RWPE2 (cell line): ENCODE results near the gene TNRC6B.

Experiments
- ATAC-seq: fragments of 200-7000 bp; cut with Tn5 transposase; 3 replicates; pipeline ENCODE4 v1.9.1; 2021; ENCODE audit warnings: low read depth
- DNase-seq: peaks from one replicate; pipeline ENCODE4 v3.0.0-alpha.2; 2020; ENCODE audit warnings: low spot score
- H3K27ac ChIP-seq: fragments of 450-650 bp; 2 replicates; pipeline ENCODE4 v1.5.1; 2017; ENCODE audit warnings: mild to moderate bottlenecking; ENCODE audit not compliant: poor library complexity, severe bottlenecking
- H3K27me3 ChIP-seq: fragments of 250-450 bp; sonication (Bioruptor Pico); 2 replicates; pipeline ENCODE4 v1.5.1; 2021; ENCODE audit warnings: mild to moderate bottlenecking, moderate library complexity; ENCODE audit not compliant: insufficient read depth, poor library complexity, severe bottlenecking
- H3K36me3 ChIP-seq: fragments of 250-450 bp; sonication (Bioruptor Pico); 2 replicates; pipeline ENCODE4 v1.5.1; 2020; ENCODE audit warnings: low read depth, mild to moderate bottlenecking, moderate library complexity
- H3K4me1 ChIP-seq: fragments of 250-450 bp; sonication (Bioruptor Pico); 2 replicates; pipeline ENCODE4 v1.5.1; 2021; ENCODE audit warnings: mild to moderate bottlenecking, moderate library complexity; ENCODE audit not compliant: insufficient read depth, poor library complexity, severe bottlenecking
- H3K4me3 ChIP-seq: fragments of 250-450 bp; sonication (Bioruptor Pico); 2 replicates; pipeline ENCODE4 v1.5.1; 2021; ENCODE audit warnings: mild to moderate bottlenecking, moderate library complexity; ENCODE audit not compliant: severe bottlenecking
- H3K9me3 ChIP-seq: fragments of 250-450 bp; sonication (Bioruptor Pico); 2 replicates; pipeline ENCODE4 v1.5.1; 2021; ENCODE audit warnings: mild to moderate bottlenecking, moderate library complexity; ENCODE audit not compliant: severe bottlenecking
- CTCF ChIP-seq: fragments of 450-650 bp; IDR thresholded peaks from one replicate; pipeline ENCODE4 v1.5.1; 2017; ENCODE audit warnings: mild to moderate bottlenecking, moderate library complexity; ENCODE audit not compliant: poor library complexity, severe bottlenecking

Gene TNRC6B

GRCh38 chr22:40270748-40271373 lies 93.1 kb downstream of the TNRC6B start:
- H3K27ac ChIP-seq = no peak overlapping the region
- H3K27me3 ChIP-seq = no peaks in the 10 kb centered on the region
- peaks cover 15% of the 10 kb centered on the region for H3K36me3 ChIP-seq
- H3K9me3 ChIP-seq = no peaks in the 10 kb centered on the region
- no peak overlapping the region for H3K4me3 ChIP-seq
- peaks cover 6% of the 10 kb centered on the region for H3K4me1 ChIP-seq
- TF ChIP-seq CTCF = no peak
- ATAC-seq (no peak), DNase-seq (no peak)

- no peak overlapping the region for H3K27ac ChIP-seq
- H3K4me3 ChIP-seq = no peak overlapping the region
- ATAC-seq (no peak), DNase-seq (no peak)
- no peaks in the 10 kb centered on the region for H3K27me3 ChIP-seq
- TF ChIP-seq CTCF = no peak
- H3K9me3 ChIP-seq = no peaks in the 10 kb centered on the region
- peaks cover 11% of the 10 kb centered on the region for H3K4me1 ChIP-seq
- H3K36me3 ChIP-seq = peaks cover 15% of the 10 kb centered on the region
Measured at GRCh38 chr22:40271440-40271839, 93.7 kb downstream of the TNRC6B start.

- no peak overlapping the region for H3K4me3 ChIP-seq
- no peaks in the 10 kb centered on the region for H3K27me3 ChIP-seq
Measured at GRCh38 chr22:40273319-40273718, 95.6 kb downstream of the TNRC6B start.

GRCh38 chr22:40276996-40277823 lies 99.5 kb downstream of the TNRC6B start:
- H3K9me3 ChIP-seq = no peaks in the 10 kb centered on the region
- no peak for TF ChIP-seq CTCF
- ATAC-seq (no peak), DNase-seq (no peak)
- peaks cover 13% of the 10 kb centered on the region for H3K36me3 ChIP-seq
- peak overlapping the region; percentile 14 for H3K4me3 ChIP-seq
- peaks cover 22% of the 10 kb centered on the region for H3K4me1 ChIP-seq
- peak overlapping the region; percentile 59 for H3K27ac ChIP-seq
- no peaks in the 10 kb centered on the region for H3K27me3 ChIP-seq

More at GRCh38 chr22:40273319-40273718, 95.6 kb downstream of the TNRC6B start:
- Histone ChIP-seq H3K4me1 (peaks cover 19% of the 10 kb centered on the region), H3K9me3 (no peaks in the 10 kb centered on the region), H3K36me3 (peaks cover 15% of the 10 kb centered on the region), H3K27ac (no peak overlapping the region)
- TF ChIP-seq CTCF = no peak
- ATAC-seq = no peak
- DNase-seq = no peak

- Histone ChIP-seq H3K9me3 (no peaks in the 10 kb centered on the region), H3K4me1 (peaks cover 22% of the 10 kb centered on the region), H3K27me3 (no peaks in the 10 kb centered on the region), H3K27ac (no peak overlapping the region), H3K36me3 (peaks cover 13% of the 10 kb centered on the region), H3K4me3 (no peak overlapping the region)
- ATAC-seq (no peak), DNase-seq (no peak)
- TF ChIP-seq CTCF = no peak
Measured at GRCh38 chr22:40279017-40279416, 101.3 kb downstream of the TNRC6B start.
